Activated B cell treated with CpG ODN at 0.5 μM for 24 hours (primary cell): ENCODE measurements around the gene PFN4. TPM values are rescaled to one million over a fixed set of nuclear protein-coding genes. Genes with fewer than 3 reads are reported as not detected.

Experiments used
- ATAC-seq: fragments of 200-7000 bp; cut with Tn5 transposase; one replicate; pipeline ENCODE4 v1.10.0; 2021; ENCODE audit warnings: low read depth, mild to moderate bottlenecking, moderate library complexity
- CTCF ChIA-PET: fragments of 350-600 bp; sonication (Branson Sonifier 250); formaldehyde crosslinking; loops from one replicate; lab custom pipeline; 2021; ENCODE audit warnings: antibody characterized with exemption; lab: Charles Lee
- POLR2A ChIA-PET: fragments of 350-600 bp; sonication (Branson Sonifier 250); formaldehyde crosslinking; loops from one replicate; lab custom pipeline; 2021; ENCODE audit warnings: antibody characterized with exemption; lab: Charles Lee
- DNase-seq: peaks from one replicate; pipeline ENCODE4 v3.0.0; 2022
- H3K27ac Mint-ChIP-seq: one replicate; pipeline ENCODE4 v1.8.0; 2020; ENCODE audit warnings: mixed read lengths
- H3K27me3 Mint-ChIP-seq: one replicate; pipeline ENCODE4 v1.8.0; 2021; ENCODE audit warnings: mixed read lengths
- H3K36me3 Mint-ChIP-seq: one replicate; pipeline ENCODE4 v1.8.0; 2021; ENCODE audit warnings: low read depth, mixed read lengths
- H3K4me1 Mint-ChIP-seq: one replicate; pipeline ENCODE4 v1.8.0; 2021; ENCODE audit warnings: mixed read lengths
- H3K4me3 Mint-ChIP-seq: one replicate; pipeline ENCODE4 v1.8.0; 2020; ENCODE audit warnings: mild to moderate bottlenecking, mixed read lengths
- H3K9me3 Mint-ChIP-seq: one replicate; pipeline ENCODE4 v1.8.0; 2020; ENCODE audit warnings: mixed read lengths
- CTCF ChIP-seq: fragments of 200-600 bp; IDR thresholded peaks from one replicate; pipeline ENCODE4 v1.8.0; 2022; ENCODE audit warnings: antibody characterized with exemption, mild to moderate bottlenecking
- intact Hi-C: fragments of 100-400 bp; cut with micrococcal nuclease; formaldehyde crosslinking; loops from one replicate; pipeline ENCODE4 v1.15.1; 2024
- total RNA-seq: library from RNA; stranded (reverse); gene quantifications from 2 replicates; pipeline ENCODE4 v1.2.3, GENCODE V29; 2022

Gene PFN4
- total RNA-seq, 1 donor from 2014 or later, result 0.60 TPM

- ATAC-seq (no peak), DNase-seq (no peak)
- intact Hi-C loops, result no loop called here
- Mint-ChIP-seq H3K4me3 (no peak overlapping the region), H3K36me3 (peaks cover 15% of the 10 kb centered on the region), H3K9me3 (peaks cover 21% of the 10 kb centered on the region), H3K27ac (no peak overlapping the region), H3K4me1 (peaks cover 26% of the 10 kb centered on the region), H3K27me3 (no peaks in the 10 kb centered on the region)
- ChIA-PET POLR2A (interaction anchor here (0.7 kb wide), 1 partner anchor 180 kb away, joined by 3 read pairs; the partner anchor contains the start of gene ATAD2B), CTCF (interaction anchor here (1.6 kb wide), 1 partner anchor 23 kb away, joined by 3 read pairs; the partner anchor contains the start of gene TP53I3)
- TF ChIP-seq CTCF, result no peak
Measured at GRCh38 chr2:24107336-24107735, 15.8 kb downstream of the PFN4 start.

- H3K36me3 Mint-ChIP-seq, result peaks cover 16% of the 10 kb centered on the region
- ChIA-PET CTCF (interaction anchor here (1.6 kb wide), 1 partner anchor 22 kb away, joined by 3 read pairs; the partner anchor contains the start of gene TP53I3), POLR2A (interaction anchor here (0.7 kb wide), 1 partner anchor 179 kb away, joined by 3 read pairs; the partner anchor contains the start of gene ATAD2B)
- DNase-seq (no peak), ATAC-seq (no peak)
- no peaks in the 10 kb centered on the region for H3K27me3 Mint-ChIP-seq
- H3K4me3 Mint-ChIP-seq, result no peak overlapping the region
- TF ChIP-seq CTCF, result no peak
- intact Hi-C loops, result no loop called here
- peaks cover 21% of the 10 kb centered on the region for H3K9me3 Mint-ChIP-seq
- no peak overlapping the region for H3K27ac Mint-ChIP-seq
- H3K4me1 Mint-ChIP-seq, result peaks cover 26% of the 10 kb centered on the region
Measured at GRCh38 chr2:24106786-24107185, 16.3 kb downstream of the PFN4 start.

- H3K4me1 Mint-ChIP-seq, result peaks cover 26% of the 10 kb centered on the region
- CTCF ChIA-PET, result no interaction called here
- intact Hi-C loops, result loop anchor here (2.0 kb wide), 1 partner anchor 49 kb away; no protein-coding TSS in a partner anchor
- peaks cover 21% of the 10 kb centered on the region for H3K9me3 Mint-ChIP-seq
- no peak for DNase-seq
- POLR2A ChIA-PET, result no interaction called here
- no peak for TF ChIP-seq CTCF
- H3K27me3 Mint-ChIP-seq, result no peaks in the 10 kb centered on the region
- ATAC-seq, result no peak
- no peak overlapping the region for H3K27ac Mint-ChIP-seq
- peaks cover 16% of the 10 kb centered on the region for H3K36me3 Mint-ChIP-seq
- H3K4me3 Mint-ChIP-seq, result no peak overlapping the region
Measured at GRCh38 chr2:24105816-24106215, 17.3 kb downstream of the PFN4 start.

- TF ChIP-seq CTCF, result no peak
- Mint-ChIP-seq H3K4me3 (no peak overlapping the region), H3K9me3 (peaks cover 21% of the 10 kb centered on the region), H3K36me3 (peaks cover 19% of the 10 kb centered on the region), H3K27me3 (no peaks in the 10 kb centered on the region), H3K4me1 (peaks cover 26% of the 10 kb centered on the region), H3K27ac (peak overlapping the region; percentile 59)
- DNase-seq, result no peak
- POLR2A ChIA-PET, result interaction anchor here (0.6 kb wide), 1 partner anchor 239 kb away, joined by 3 read pairs; no protein-coding TSS in a partner anchor
- CTCF ChIA-PET, result interaction anchor here (1.0 kb wide), 1 partner anchor 20 kb away, joined by 3 read pairs; the partner anchor contains the start of gene TP53I3
- ATAC-seq, result peak; percentile 42
- intact Hi-C loops, result loop anchor here (2.0 kb wide), 1 partner anchor 50 kb away; no protein-coding TSS in a partner anchor
Measured at GRCh38 chr2:24104906-24105305, 18.2 kb downstream of the PFN4 start.

GRCh38 chr2:24104110-24104650, 19.0 kb downstream of the PFN4 start:
- peaks cover 19% of the 10 kb centered on the region for H3K9me3 Mint-ChIP-seq
- intact Hi-C loops, result loop anchor here (2.0 kb wide), 1 partner anchor 51 kb away; no protein-coding TSS in a partner anchor
- H3K4me1 Mint-ChIP-seq, result peaks cover 26% of the 10 kb centered on the region
- CTCF ChIA-PET, result no interaction called here
- ATAC-seq, result no peak
- no peaks in the 10 kb centered on the region for H3K27me3 Mint-ChIP-seq
- no peak for TF ChIP-seq CTCF
- DNase-seq, result no peak
- H3K27ac Mint-ChIP-seq, result no peak overlapping the region
- peaks cover 23% of the 10 kb centered on the region for H3K36me3 Mint-ChIP-seq
- H3K4me3 Mint-ChIP-seq, result no peak overlapping the region
- POLR2A ChIA-PET, result no interaction called here
